ENCODE measurements around the gene SPAM1.

- no peak for TF ChIP-seq CTCF (IDR thresholded peaks at IDR 0.05)
- TF ChIP-seq POLR2A (IDR thresholded peaks at IDR 0.05), result no peak
Measured at GRCh38 chr7:123935436-123936381, 10.7 kb downstream of the SPAM1 start.

Measured in lower leg skin (tissue), 3 donors.